HEK293T (cell line): ENCODE results near the gene SCAMP4.

Source experiments
- BHLHE40 ChIP-seq: fragments of 450-650 bp; IDR thresholded peaks from 2 replicates; pipeline ENCODE4 v1.6.1; 2016; ENCODE audit warnings: mild to moderate bottlenecking, moderate library complexity, borderline replicate concordance
- CTBP1 ChIP-seq: fragments of 450-650 bp; IDR thresholded peaks from 2 replicates; pipeline ENCODE4 v1.6.1; 2016; ENCODE audit warnings: borderline replicate concordance
- ELF4 ChIP-seq: fragments of 450-650 bp; IDR thresholded peaks from 2 replicates; pipeline ENCODE4 v1.6.1; 2017; ENCODE audit warnings: antibody characterized with exemption
- FOXA1 ChIP-seq: fragments of 450-650 bp; IDR thresholded peaks from 2 replicates; pipeline ENCODE4 v1.6.1; 2016; ENCODE audit warnings: mild to moderate bottlenecking
- FOXM1 ChIP-seq: fragments of 450-650 bp; IDR thresholded peaks from 2 replicates; pipeline ENCODE4 v1.6.1; 2017; ENCODE audit warnings: mild to moderate bottlenecking, borderline replicate concordance
- HDGF ChIP-seq: fragments of 450-650 bp; IDR thresholded peaks from 2 replicates; pipeline ENCODE4 v1.6.1; 2017; ENCODE audit warnings: antibody characterized with exemption, borderline replicate concordance
- L3MBTL2 ChIP-seq: fragments of 450-650 bp; conservative IDR thresholded peaks from 2 replicates; pipeline ENCODE4 v1.6.1; 2016; ENCODE audit warnings: mild to moderate bottlenecking
- SP1 ChIP-seq: fragments of 450-650 bp; IDR thresholded peaks from 2 replicates; pipeline ENCODE4 v1.6.1; 2017
- SUZ12 ChIP-seq: fragments of 450-650 bp; IDR thresholded peaks from 2 replicates; pipeline ENCODE4 v1.6.1; 2016; ENCODE audit warnings: mild to moderate bottlenecking
- TARDBP ChIP-seq: fragments of 450-650 bp; IDR thresholded peaks from 2 replicates; pipeline ENCODE4 v1.6.1; 2016
- ZNF384 ChIP-seq: fragments of 450-650 bp; IDR thresholded peaks from 2 replicates; pipeline ENCODE4 v1.6.1; 2016
- TF ChIP-seq, protein P1 (sequence below): fragments of 450-650 bp; IDR thresholded peaks from 2 replicates; pipeline ENCODE4 v1.6.1; 2016

DNA sequence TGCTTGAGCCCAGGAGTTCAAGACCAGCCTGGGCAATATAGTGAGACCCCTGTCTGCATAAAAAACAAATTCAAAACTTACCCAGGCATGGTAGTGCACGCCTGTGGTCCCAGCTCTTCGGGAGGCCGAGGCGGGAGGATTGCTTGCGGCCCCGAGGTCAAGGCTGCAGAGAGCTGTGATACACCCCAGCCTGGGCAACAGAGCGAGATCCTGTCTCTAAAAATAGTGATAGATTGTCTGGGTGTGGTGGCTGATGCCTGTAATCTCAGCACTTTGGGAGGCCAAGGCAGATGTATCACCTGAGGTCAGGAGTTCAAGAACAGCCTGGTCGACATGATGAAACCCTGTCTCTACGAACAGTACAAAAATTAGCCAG is 37.9 kb upstream of the SCAMP4 start:
- TF ChIP-seq FOXA1 (no peak), SP1 (no peak), SUZ12 (no peak), FOXM1 (no peak), L3MBTL2 (no peak), CTBP1 (no peak), ELF4 (no peak), HDGF (no peak), TARDBP (no peak), ZNF384 (no peak), BHLHE40 (no peak)
- TF ChIP-seq, protein P1, sequence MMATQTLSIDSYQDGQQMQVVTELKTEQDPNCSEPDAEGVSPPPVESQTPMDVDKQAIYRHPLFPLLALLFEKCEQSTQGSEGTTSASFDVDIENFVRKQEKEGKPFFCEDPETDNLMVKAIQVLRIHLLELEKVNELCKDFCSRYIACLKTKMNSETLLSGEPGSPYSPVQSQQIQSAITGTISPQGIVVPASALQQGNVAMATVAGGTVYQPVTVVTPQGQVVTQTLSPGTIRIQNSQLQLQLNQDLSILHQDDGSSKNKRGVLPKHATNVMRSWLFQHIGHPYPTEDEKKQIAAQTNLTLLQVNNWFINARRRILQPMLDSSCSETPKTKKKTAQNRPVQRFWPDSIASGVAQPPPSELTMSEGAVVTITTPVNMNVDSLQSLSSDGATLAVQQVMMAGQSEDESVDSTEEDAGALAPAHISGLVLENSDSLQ: no peak
